WTC11 (cell line): ENCODE measurements around the gene COL6A3. TPM values are rescaled to one million over a fixed set of nuclear protein-coding genes. Genes with fewer than 3 reads are reported as not detected.

ENCODE experiments used
- ATAC-seq: fragments of 200-7000 bp; cut with Tn5 transposase; 2 replicates; pipeline ENCODE4 v1.10.0; 2021; ENCODE audit warnings: mild to moderate bottlenecking, moderate library complexity
- CTCF ChIA-PET: fragments of 300-600 bp; sonication (Branson Sonifier 250); formaldehyde crosslinking; loops from one replicate; lab custom pipeline; 2021; ENCODE audit warnings: antibody characterized with exemption; lab: Charles Lee
- POLR2A ChIA-PET: fragments of 350-600 bp; sonication (Branson Sonifier 250); formaldehyde crosslinking; loops from one replicate; lab custom pipeline; 2021; ENCODE audit warnings: antibody characterized with exemption; lab: Charles Lee
- DNase-seq: peaks from one replicate; pipeline ENCODE4 v3.0.0; 2021; ENCODE audit warnings: low spot score
- H3K27ac Mint-ChIP-seq: 2 replicates; pipeline ENCODE4 v1.8.0; 2021; ENCODE audit warnings: mixed read lengths
- H3K27me3 Mint-ChIP-seq: 2 replicates; pipeline ENCODE4 v1.8.0; 2021; ENCODE audit warnings: low read depth, mild to moderate bottlenecking, moderate library complexity, mixed read lengths
- H3K36me3 Mint-ChIP-seq: 2 replicates; pipeline ENCODE4 v1.8.0; 2021; ENCODE audit warnings: mixed read lengths
- H3K4me1 Mint-ChIP-seq: 2 replicates; pipeline ENCODE4 v1.8.0; 2022; ENCODE audit warnings: mixed read lengths
- H3K4me3 Mint-ChIP-seq: 2 replicates; pipeline ENCODE4 v1.8.0; 2021; ENCODE audit warnings: mild to moderate bottlenecking, moderate library complexity, mixed read lengths
- H3K9me3 Mint-ChIP-seq: 2 replicates; pipeline ENCODE4 v1.8.0; 2021; ENCODE audit warnings: mixed read lengths
- CBFB ChIP-seq: sonication (generic); formaldehyde crosslinking; IDR thresholded peaks from 2 replicates; pipeline ENCODE4 v1.8.1; 2022; ENCODE audit warnings: mild to moderate bottlenecking, low read depth, missing genetic modification reagents
- CREM ChIP-seq: sonication (generic); formaldehyde crosslinking; IDR thresholded peaks from 2 replicates; pipeline ENCODE4 v1.8.1; 2022; ENCODE audit warnings: mild to moderate bottlenecking, missing genetic modification reagents, moderate library complexity
- FOXJ3 ChIP-seq: sonication (generic); formaldehyde crosslinking; IDR thresholded peaks from 2 replicates; pipeline ENCODE4 v1.9.0; 2021; ENCODE audit warnings: missing genetic modification reagents, mild to moderate bottlenecking, borderline replicate concordance
- FOXK1 ChIP-seq: sonication (generic); formaldehyde crosslinking; IDR thresholded peaks from 2 replicates; pipeline ENCODE4 v1.8.0; 2022; ENCODE audit warnings: mild to moderate bottlenecking, moderate library complexity, missing genetic modification reagents
- HMGA2 ChIP-seq: fragments of 250-450 bp; sonication (Bioruptor Pico); IDR thresholded peaks from 2 replicates; pipeline ENCODE4 v1.4.0; 2021; ENCODE audit warnings: mild to moderate bottlenecking, moderate library complexity
- IRF2 ChIP-seq: sonication (generic); formaldehyde crosslinking; IDR thresholded peaks from 2 replicates; pipeline ENCODE4 v1.8.0; 2022; ENCODE audit warnings: low read depth, missing genetic modification reagents, borderline replicate concordance
- JUN ChIP-seq: sonication (generic); formaldehyde crosslinking; IDR thresholded peaks from 2 replicates; pipeline ENCODE4 v1.8.0; 2023; ENCODE audit warnings: mild to moderate bottlenecking, missing genetic modification reagents
- MYBL2 ChIP-seq: sonication (generic); formaldehyde crosslinking; IDR thresholded peaks from 2 replicates; pipeline ENCODE4 v1.8.1; 2023; ENCODE audit warnings: mild to moderate bottlenecking, moderate library complexity, missing genetic modification reagents
- NFYB ChIP-seq: sonication (generic); formaldehyde crosslinking; conservative IDR thresholded peaks from 2 replicates; pipeline ENCODE4 v1.8.0; 2022; ENCODE audit warnings: low read depth, missing genetic modification reagents
- NR2C2 ChIP-seq: sonication (generic); formaldehyde crosslinking; IDR thresholded peaks from 2 replicates; pipeline ENCODE4 v1.8.0; 2022; ENCODE audit warnings: mild to moderate bottlenecking, missing genetic modification reagents
- SMAD4 ChIP-seq: sonication (generic); formaldehyde crosslinking; IDR thresholded peaks from 2 replicates; pipeline ENCODE4 v1.8.0; 2022; ENCODE audit warnings: mild to moderate bottlenecking, missing genetic modification reagents
- TP53 ChIP-seq: sonication (generic); formaldehyde crosslinking; IDR thresholded peaks from 2 replicates; pipeline ENCODE4 v1.8.1; 2023; ENCODE audit warnings: mild to moderate bottlenecking, missing genetic modification reagents
- ZNF121 ChIP-seq: sonication (generic); formaldehyde crosslinking; IDR thresholded peaks from 2 replicates; pipeline ENCODE4 v1.8.0; 2023; ENCODE audit warnings: missing genetic modification reagents
- ZNF219 ChIP-seq: sonication (generic); formaldehyde crosslinking; IDR thresholded peaks from 2 replicates; pipeline ENCODE4 v1.8.0; 2023; ENCODE audit warnings: missing genetic modification reagents, mild to moderate bottlenecking, borderline replicate concordance
- ZNF396 ChIP-seq: fragments of 250-450 bp; sonication (Bioruptor Pico); IDR thresholded peaks from 2 replicates; pipeline ENCODE4 v1.8.0; 2021; ENCODE audit warnings: mild to moderate bottlenecking, moderate library complexity, borderline replicate concordance
- ZNF671 ChIP-seq: fragments of 250-450 bp; sonication (Bioruptor Pico); IDR thresholded peaks from 2 replicates; pipeline ENCODE4 v1.8.0; 2021; ENCODE audit warnings: mild to moderate bottlenecking
- total RNA-seq: library from RNA; stranded (reverse); gene quantifications from 3 replicates; pipeline ENCODE4 v1.2.3, GENCODE V29; 2021
- TF ChIP-seq, protein P1 (sequence below): sonication (generic); formaldehyde crosslinking; IDR thresholded peaks from 2 replicates; pipeline ENCODE4 v1.8.1; 2022; ENCODE audit warnings: mild to moderate bottlenecking, missing genetic modification reagents, moderate library complexity, borderline replicate concordance
- TF ChIP-seq, protein P2 (sequence below): sonication (generic); formaldehyde crosslinking; IDR thresholded peaks from 2 replicates; pipeline ENCODE4 v1.8.0; 2022; ENCODE audit warnings: mild to moderate bottlenecking, missing genetic modification reagents
- TF ChIP-seq, protein P3 (sequence below): sonication (generic); formaldehyde crosslinking; conservative IDR thresholded peaks from 2 replicates; pipeline ENCODE4 v1.8.1; 2022; ENCODE audit warnings: mild to moderate bottlenecking, missing genetic modification reagents
- TF ChIP-seq, protein P4 (sequence below): fragments of 250-450 bp; sonication (Bioruptor Pico); IDR thresholded peaks from 2 replicates; pipeline ENCODE4 v1.9.0; 2021; ENCODE audit warnings: mild to moderate bottlenecking
- TF ChIP-seq, protein P5 (sequence below): sonication (generic); formaldehyde crosslinking; IDR thresholded peaks from 2 replicates; pipeline ENCODE4 v1.8.1; 2023; ENCODE audit warnings: mild to moderate bottlenecking, missing genetic modification reagents, moderate library complexity
- TF ChIP-seq, protein P6 (sequence below): sonication (generic); formaldehyde crosslinking; IDR thresholded peaks from 2 replicates; pipeline ENCODE4 v1.8.0; 2023; ENCODE audit warnings: missing genetic modification reagents
- TF ChIP-seq, protein P7 (sequence below): sonication (generic); formaldehyde crosslinking; IDR thresholded peaks from 2 replicates; pipeline ENCODE4 v1.8.0; 2022; ENCODE audit warnings: mild to moderate bottlenecking, missing genetic modification reagents
- TF ChIP-seq, protein P8 (sequence below): fragments of 250-450 bp; sonication (Bioruptor Pico); conservative IDR thresholded peaks from 2 replicates; pipeline ENCODE4 v1.9.0; 2021; ENCODE audit warnings: mild to moderate bottlenecking
- TF ChIP-seq, protein P9 (sequence below): sonication (generic); formaldehyde crosslinking; IDR thresholded peaks from 2 replicates; pipeline ENCODE4 v1.8.0; 2022; ENCODE audit warnings: mild to moderate bottlenecking, missing genetic modification reagents

The COL6A3 gene
- total RNA-seq, 1 experiment from 2014 or later, result 2.6 TPM

DNA sequence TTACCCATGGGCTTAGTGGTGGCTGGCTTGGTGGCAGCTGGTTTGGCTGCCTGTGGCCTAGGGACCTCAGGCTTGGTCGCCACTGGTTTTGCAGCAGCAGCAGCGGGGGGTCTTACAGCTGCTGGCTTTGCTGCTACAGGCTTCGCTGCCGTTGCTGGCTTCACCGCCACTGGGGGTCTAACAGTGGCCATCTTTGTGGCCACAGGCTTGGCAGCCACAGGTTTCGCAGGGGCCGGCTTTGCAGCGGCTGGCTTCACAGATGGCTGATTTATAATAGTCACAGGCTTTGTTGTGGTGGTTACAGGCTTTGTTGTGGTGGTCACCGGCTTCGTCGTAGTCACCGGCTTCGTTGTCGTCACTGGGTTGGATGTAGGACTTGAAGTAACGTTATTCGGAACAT lies 77.8 kb downstream of the COL6A3 start:
- Mint-ChIP-seq H3K4me3 (no peak overlapping the region), H3K36me3 (peaks cover 2% of the 10 kb centered on the region; the same call in 1 of the 2 replicates), H3K9me3 (0 out of 2 replicates have a peak, but pooled peaks cover 3% of the 10 kb centered on the region), H3K27me3 (no peaks in the 10 kb centered on the region)
- ATAC-seq (no peak), DNase-seq (no peak)
- POLR2A ChIA-PET, result no interaction called here
- TF ChIP-seq NFYB (no peak), JUN (CRISPR knock-in tag) (no peak), SMAD4 (no peak), ZNF396 (CRISPR knock-in tag) (no peak), CREM (CRISPR knock-in tag) (no peak), CBFB (no peak), FOXJ3 (no peak), ZNF121 (no peak), NR2C2 (CRISPR knock-in tag) (no peak), FOXK1 (no peak)
- TF ChIP-seq, protein P1, sequence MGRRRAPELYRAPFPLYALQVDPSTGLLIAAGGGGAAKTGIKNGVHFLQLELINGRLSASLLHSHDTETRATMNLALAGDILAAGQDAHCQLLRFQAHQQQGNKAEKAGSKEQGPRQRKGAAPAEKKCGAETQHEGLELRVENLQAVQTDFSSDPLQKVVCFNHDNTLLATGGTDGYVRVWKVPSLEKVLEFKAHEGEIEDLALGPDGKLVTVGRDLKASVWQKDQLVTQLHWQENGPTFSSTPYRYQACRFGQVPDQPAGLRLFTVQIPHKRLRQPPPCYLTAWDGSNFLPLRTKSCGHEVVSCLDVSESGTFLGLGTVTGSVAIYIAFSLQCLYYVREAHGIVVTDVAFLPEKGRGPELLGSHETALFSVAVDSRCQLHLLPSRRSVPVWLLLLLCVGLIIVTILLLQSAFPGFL (CRISPR knock-in tag), result no peak
- TF ChIP-seq, protein P2, sequence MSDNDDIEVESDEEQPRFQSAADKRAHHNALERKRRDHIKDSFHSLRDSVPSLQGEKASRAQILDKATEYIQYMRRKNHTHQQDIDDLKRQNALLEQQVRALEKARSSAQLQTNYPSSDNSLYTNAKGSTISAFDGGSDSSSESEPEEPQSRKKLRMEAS (CRISPR knock-in tag), result no peak
- TF ChIP-seq, protein P3, sequence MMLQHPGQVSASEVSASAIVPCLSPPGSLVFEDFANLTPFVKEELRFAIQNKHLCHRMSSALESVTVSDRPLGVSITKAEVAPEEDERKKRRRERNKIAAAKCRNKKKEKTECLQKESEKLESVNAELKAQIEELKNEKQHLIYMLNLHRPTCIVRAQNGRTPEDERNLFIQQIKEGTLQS, result no peak
- TF ChIP-seq, protein P4, sequence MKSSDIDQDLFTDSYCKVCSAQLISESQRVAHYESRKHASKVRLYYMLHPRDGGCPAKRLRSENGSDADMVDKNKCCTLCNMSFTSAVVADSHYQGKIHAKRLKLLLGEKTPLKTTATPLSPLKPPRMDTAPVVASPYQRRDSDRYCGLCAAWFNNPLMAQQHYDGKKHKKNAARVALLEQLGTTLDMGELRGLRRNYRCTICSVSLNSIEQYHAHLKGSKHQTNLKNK (CRISPR knock-in tag), result no peak
- TF ChIP-seq, protein P5, sequence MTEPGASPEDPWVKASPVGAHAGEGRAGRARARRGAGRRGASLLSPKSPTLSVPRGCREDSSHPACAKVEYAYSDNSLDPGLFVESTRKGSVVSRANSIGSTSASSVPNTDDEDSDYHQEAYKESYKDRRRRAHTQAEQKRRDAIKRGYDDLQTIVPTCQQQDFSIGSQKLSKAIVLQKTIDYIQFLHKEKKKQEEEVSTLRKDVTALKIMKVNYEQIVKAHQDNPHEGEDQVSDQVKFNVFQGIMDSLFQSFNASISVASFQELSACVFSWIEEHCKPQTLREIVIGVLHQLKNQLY (CRISPR knock-in tag), result no peak
- TF ChIP-seq, protein P6, sequence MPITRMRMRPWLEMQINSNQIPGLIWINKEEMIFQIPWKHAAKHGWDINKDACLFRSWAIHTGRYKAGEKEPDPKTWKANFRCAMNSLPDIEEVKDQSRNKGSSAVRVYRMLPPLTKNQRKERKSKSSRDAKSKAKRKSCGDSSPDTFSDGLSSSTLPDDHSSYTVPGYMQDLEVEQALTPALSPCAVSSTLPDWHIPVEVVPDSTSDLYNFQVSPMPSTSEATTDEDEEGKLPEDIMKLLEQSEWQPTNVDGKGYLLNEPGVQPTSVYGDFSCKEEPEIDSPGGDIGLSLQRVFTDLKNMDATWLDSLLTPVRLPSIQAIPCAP (CRISPR knock-in tag), result no peak
- TF ChIP-seq, protein P7, sequence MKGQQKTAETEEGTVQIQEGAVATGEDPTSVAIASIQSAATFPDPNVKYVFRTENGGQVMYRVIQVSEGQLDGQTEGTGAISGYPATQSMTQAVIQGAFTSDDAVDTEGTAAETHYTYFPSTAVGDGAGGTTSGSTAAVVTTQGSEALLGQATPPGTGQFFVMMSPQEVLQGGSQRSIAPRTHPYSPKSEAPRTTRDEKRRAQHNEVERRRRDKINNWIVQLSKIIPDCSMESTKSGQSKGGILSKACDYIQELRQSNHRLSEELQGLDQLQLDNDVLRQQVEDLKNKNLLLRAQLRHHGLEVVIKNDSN (CRISPR knock-in tag), result no peak
- TF ChIP-seq, all 79 proteins: peak for 0
- Mint-ChIP-seq H3K27ac (no peak overlapping the region), H3K4me1 (peaks cover 5% of the 10 kb centered on the region)
- CTCF ChIA-PET, result interaction anchor here (1.2 to 1.6 kb wide), 2 partner anchors 85 to 171 kb away, joined by 3 to 4 read pairs; no protein-coding TSS in a partner anchor

DNA sequence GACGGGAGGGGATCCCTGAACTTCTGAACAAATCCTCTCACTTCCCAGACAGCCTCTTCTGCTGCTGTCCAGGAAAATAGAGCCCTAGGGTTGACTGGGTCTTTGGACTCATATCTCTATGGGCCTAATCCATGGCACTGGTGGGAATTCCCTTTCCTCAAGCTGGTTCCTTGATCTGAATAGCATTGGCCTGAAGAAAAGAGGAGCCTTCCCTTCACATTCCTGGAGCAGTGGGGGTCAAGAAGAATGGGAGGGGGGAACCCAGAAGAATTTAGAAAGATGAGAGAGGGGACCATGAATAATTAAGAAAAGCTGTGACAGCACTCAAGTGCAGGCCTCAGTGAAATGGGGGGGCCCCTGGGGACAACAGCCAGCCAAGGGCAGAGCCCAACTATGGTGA lies 80.2 kb downstream of the COL6A3 start:
- no peak for TF ChIP-seq ZNF671 (CRISPR knock-in tag)
- TF ChIP-seq, protein P4 (CRISPR knock-in tag), result no peak
- TF ChIP-seq, protein P8, sequence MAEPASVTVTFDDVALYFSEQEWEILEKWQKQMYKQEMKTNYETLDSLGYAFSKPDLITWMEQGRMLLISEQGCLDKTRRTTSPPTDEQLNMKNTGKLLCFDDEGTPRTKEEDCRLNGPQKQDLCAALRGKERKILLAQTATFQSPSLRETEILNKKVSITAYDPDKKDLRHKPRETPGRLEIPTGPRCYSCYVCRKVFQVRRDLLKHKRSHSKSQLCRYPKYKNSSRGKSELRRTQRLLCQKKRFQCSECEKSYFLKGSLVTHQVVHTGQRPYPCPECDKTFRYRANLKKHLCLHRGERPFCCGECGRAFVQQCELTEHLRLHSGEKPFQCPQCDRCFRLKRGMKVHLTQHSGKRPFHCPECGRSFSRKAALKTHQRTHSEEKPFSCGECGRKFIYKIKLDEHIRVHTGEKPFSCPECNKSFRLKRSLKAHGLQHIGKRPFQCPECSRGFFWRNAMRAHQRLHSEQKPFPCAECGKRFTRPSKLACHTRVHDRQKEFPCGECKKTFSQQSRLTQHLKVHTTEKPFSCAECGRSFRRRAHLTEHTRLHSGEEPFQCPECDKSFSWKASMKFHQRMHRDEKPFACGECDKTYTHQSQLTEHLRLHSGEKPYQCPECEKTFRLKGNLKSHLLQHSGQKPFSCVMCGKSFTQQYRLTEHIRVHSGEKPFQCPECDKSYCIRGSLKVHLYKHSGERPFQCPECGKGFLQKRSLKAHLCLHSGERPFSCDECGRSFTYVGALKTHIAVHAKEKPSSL (CRISPR knock-in tag), result no peak
- no peak for TF ChIP-seq IRF2 (CRISPR knock-in tag)
- TF ChIP-seq TP53 (CRISPR knock-in tag), result no peak
- TF ChIP-seq, protein P9, sequence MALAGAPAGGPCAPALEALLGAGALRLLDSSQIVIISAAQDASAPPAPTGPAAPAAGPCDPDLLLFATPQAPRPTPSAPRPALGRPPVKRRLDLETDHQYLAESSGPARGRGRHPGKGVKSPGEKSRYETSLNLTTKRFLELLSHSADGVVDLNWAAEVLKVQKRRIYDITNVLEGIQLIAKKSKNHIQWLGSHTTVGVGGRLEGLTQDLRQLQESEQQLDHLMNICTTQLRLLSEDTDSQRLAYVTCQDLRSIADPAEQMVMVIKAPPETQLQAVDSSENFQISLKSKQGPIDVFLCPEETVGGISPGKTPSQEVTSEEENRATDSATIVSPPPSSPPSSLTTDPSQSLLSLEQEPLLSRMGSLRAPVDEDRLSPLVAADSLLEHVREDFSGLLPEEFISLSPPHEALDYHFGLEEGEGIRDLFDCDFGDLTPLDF (CRISPR knock-in tag), result no peak
- no peak for TF ChIP-seq HMGA2
- TF ChIP-seq ZNF219 (CRISPR knock-in tag), result no peak
- TF ChIP-seq MYBL2 (CRISPR knock-in tag), result no peak
- no peak for TF ChIP-seq FOXJ3
- no peak overlapping the region for H3K4me3 Mint-ChIP-seq
- no peaks in the 10 kb centered on the region for H3K36me3 Mint-ChIP-seq
- ATAC-seq (peak; percentile 44), DNase-seq (no peak)
- ChIA-PET POLR2A (interaction anchor here (0.6 kb wide), 1 partner anchor 19 kb away, joined by 3 read pairs; no protein-coding TSS in a partner anchor), CTCF (no interaction called here)
- H3K4me1 Mint-ChIP-seq, result peaks cover 15% of the 10 kb centered on the region
- H3K27ac Mint-ChIP-seq, result no peak overlapping the region
- H3K9me3 Mint-ChIP-seq, result no peaks in the 10 kb centered on the region
- H3K27me3 Mint-ChIP-seq, result no peaks in the 10 kb centered on the region
